ENCODE results near the gene LPCAT2. TPM values are rescaled to one million over a fixed set of nuclear protein-coding genes. Genes with fewer than 3 reads are reported as not detected.

The LPCAT2 gene
- total RNA-seq, 3 donors from 2014 or later: 0.18 to 1.5 (median 0.79) TPM

GRCh38 chr16:55505333-55506015, 3.4 kb upstream of the LPCAT2 start:
- peaks cover 6% of the 10 kb centered on the region for H3K4me1 Mint-ChIP-seq (ENCODE audit: low read depth)

GRCh38 chr16:55506083-55506482, 2.8 kb upstream of the LPCAT2 start:
- H3K4me1 Mint-ChIP-seq (ENCODE audit: low read depth): peaks cover 6% of the 10 kb centered on the region
- no peaks in the 10 kb centered on the region for H3K36me3 Mint-ChIP-seq (ENCODE audit: insufficient read depth)
- DNase-seq (no peak), ATAC-seq (no peak)
- no peaks in the 10 kb centered on the region for H3K9me3 Mint-ChIP-seq
- H3K27me3 Mint-ChIP-seq (ENCODE audit: low read depth): peaks cover 22% of the 10 kb centered on the region
- no peak overlapping the region for H3K4me3 Mint-ChIP-seq

More at GRCh38 chr16:55505333-55506015, 3.4 kb upstream of the LPCAT2 start:
- Mint-ChIP-seq H3K36me3 (ENCODE audit: insufficient read depth) (no peaks in the 10 kb centered on the region), H3K27me3 (ENCODE audit: low read depth) (peaks cover 21% of the 10 kb centered on the region), H3K4me3 (no peak overlapping the region), H3K9me3 (no peaks in the 10 kb centered on the region)
- DNase-seq: no peak
- no peak for ATAC-seq

- H3K4me1 Mint-ChIP-seq (ENCODE audit: low read depth): peaks cover 6% of the 10 kb centered on the region
- no peak for DNase-seq
- no peaks in the 10 kb centered on the region for H3K9me3 Mint-ChIP-seq
- no peak for ATAC-seq
- H3K27me3 Mint-ChIP-seq (ENCODE audit: low read depth): peaks cover 23% of the 10 kb centered on the region
- H3K4me3 Mint-ChIP-seq: no peak overlapping the region
- H3K36me3 Mint-ChIP-seq (ENCODE audit: insufficient read depth): no peaks in the 10 kb centered on the region
These were observed 2.2 kb upstream of the LPCAT2 start for GRCh38 chr16:55506708-55507107.

- Mint-ChIP-seq H3K4me3 (peak overlapping the region; percentile 56), H3K36me3 (ENCODE audit: insufficient read depth) (no peaks in the 10 kb centered on the region), H3K4me1 (ENCODE audit: low read depth) (peaks cover 6% of the 10 kb centered on the region), H3K27me3 (ENCODE audit: low read depth) (peaks cover 29% of the 10 kb centered on the region), H3K9me3 (peaks cover 9% of the 10 kb centered on the region)
- DNase-seq: no peak
- ATAC-seq: no peak
These were observed 476 bp upstream of the LPCAT2 start for GRCh38 chr16:55508271-55508921.

DNA sequence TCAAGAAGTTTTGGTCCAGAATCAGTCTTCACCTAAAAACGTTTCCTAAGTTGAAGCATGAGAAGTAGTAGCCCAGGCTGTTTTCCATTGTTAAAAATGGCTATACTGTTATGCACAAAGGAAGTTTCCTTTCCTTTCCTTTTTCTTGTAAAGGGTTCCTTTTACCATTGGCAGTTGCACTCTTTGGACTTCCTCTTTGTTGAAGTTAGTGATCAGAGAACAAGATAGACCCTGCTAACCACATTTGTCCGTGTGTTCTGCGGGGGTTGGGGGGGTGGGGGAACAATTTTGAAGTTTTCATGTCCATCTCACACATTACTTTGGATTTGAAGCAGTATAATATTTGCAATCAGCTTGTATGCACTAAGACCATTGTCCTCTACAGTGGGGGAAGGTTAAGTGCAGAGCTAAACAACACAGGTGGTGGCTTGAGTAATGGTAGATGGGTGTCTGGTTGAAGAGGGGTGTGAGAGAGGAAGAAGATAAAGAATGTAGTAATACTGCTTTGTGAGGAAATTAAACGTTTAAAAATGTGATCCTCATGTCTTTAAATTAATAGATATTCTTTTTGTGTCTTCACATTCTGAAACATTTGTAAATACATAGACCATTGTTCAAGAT, 1.4 kb downstream of the LPCAT2 start:
- no peak overlapping the region for H3K4me3 Mint-ChIP-seq
- H3K27me3 Mint-ChIP-seq (ENCODE audit: low read depth): peaks cover 29% of the 10 kb centered on the region
- H3K9me3 Mint-ChIP-seq: peaks cover 9% of the 10 kb centered on the region
- DNase-seq (no peak), ATAC-seq (no peak)
- H3K36me3 Mint-ChIP-seq (ENCODE audit: insufficient read depth): no peaks in the 10 kb centered on the region
- peaks cover 6% of the 10 kb centered on the region for H3K4me1 Mint-ChIP-seq (ENCODE audit: low read depth)

DNA sequence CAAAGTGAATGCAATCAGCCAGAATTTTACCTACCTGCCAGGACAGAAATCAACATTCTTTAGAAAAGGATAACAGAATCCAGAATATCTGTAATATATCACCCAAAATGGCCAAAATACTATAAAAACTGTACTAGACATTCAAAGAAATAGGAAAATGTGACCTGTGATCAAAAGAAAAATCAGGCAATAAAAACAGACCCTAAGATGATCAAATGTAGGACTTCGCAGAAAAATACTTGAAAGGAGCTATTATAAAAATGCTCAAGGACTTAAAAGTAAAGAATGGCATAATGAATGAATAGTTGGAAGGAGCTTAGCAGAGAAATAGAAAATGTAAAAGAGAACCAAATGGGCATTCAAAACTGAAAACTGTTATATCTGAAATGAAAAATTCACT, 4.1 kb downstream of the LPCAT2 start:
- Mint-ChIP-seq H3K9me3 (peaks cover 9% of the 10 kb centered on the region), H3K4me1 (ENCODE audit: low read depth) (peaks cover 6% of the 10 kb centered on the region), H3K36me3 (ENCODE audit: insufficient read depth) (no peaks in the 10 kb centered on the region), H3K27me3 (ENCODE audit: low read depth) (peaks cover 21% of the 10 kb centered on the region), H3K4me3 (no peak overlapping the region)
- ATAC-seq: no peak
- no peak for DNase-seq

DNA sequence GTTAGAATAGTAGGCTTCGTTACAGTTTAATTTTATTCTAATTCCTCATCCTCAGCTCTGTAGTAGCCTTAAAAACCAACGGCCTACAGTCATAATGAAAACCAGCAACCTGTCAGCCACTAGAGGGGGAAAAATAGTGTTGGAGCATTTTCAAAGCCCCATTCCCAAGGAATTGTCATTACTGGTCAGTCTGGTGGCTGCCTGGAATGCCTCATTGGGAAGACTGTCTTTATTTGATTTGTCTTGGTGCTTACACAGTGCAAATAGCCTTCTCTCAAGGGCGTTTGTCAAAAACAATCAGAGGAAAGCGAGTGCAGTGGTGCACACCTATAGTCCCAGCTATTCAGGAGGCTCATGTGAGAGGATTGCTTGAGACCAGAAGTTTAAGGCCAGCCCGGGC, 4.7 kb downstream of the LPCAT2 start:
- DNase-seq: no peak
- no peak for ATAC-seq
- Mint-ChIP-seq H3K36me3 (ENCODE audit: insufficient read depth) (no peaks in the 10 kb centered on the region), H3K4me3 (no peak overlapping the region), H3K9me3 (peaks cover 9% of the 10 kb centered on the region), H3K4me1 (ENCODE audit: low read depth) (peaks cover 6% of the 10 kb centered on the region), H3K27me3 (ENCODE audit: low read depth) (peaks cover 17% of the 10 kb centered on the region)

DNA sequence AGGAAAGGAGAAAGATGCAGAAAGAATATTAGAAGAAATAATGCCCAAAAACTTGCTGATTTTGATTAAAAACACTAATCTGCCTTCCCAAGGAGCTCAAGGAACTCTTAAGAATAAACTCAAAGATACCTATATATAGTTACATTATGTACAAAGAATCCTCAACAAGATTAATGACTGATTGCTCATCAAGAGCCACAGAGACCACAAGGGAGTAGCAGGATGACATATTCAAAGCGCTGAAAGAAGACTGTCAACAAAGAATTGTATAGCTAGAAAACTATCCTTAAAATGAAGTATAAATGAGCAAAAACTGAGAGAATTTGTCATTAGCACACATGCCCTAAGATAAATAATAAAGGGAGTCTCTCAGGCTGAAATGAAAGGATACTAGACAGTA, 6.2 kb downstream of the LPCAT2 start:
- H3K9me3 Mint-ChIP-seq: peaks cover 14% of the 10 kb centered on the region
- H3K27me3 Mint-ChIP-seq (ENCODE audit: low read depth): peaks cover 9% of the 10 kb centered on the region
- no peaks in the 10 kb centered on the region for H3K36me3 Mint-ChIP-seq (ENCODE audit: insufficient read depth)
- H3K4me3 Mint-ChIP-seq: no peak overlapping the region
- no peaks in the 10 kb centered on the region for H3K4me1 Mint-ChIP-seq (ENCODE audit: low read depth)
- ATAC-seq: no peak
- no peak for DNase-seq

- H3K36me3 Mint-ChIP-seq (ENCODE audit: insufficient read depth): no peaks in the 10 kb centered on the region
- no peaks in the 10 kb centered on the region for H3K4me1 Mint-ChIP-seq (ENCODE audit: low read depth)
These were observed 12.9 kb downstream of the LPCAT2 start for GRCh38 chr16:55521792-55522191.

DNA sequence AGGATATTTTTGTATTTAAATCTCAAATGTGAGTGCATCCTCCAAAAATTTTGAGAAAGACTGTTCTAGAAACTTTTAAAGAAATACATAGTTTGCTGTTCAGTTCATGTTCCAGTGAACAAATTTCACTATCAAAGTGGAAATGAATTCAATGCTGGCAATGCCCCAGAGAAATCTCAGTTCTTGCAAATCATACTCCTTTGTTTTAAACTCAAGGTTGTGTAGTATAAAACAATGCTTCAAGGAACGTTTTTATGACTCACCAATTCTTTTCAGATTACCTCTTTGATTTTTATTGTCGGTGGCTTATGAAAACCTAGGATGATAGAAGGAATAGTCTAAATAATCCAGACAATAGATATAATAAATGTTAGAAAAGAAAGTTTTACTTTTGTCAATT, 17.6 kb downstream of the LPCAT2 start:
- ATAC-seq (no peak), DNase-seq (no peak)
- Mint-ChIP-seq H3K4me3 (no peak overlapping the region), H3K27me3 (ENCODE audit: low read depth) (peaks cover 7% of the 10 kb centered on the region), H3K36me3 (ENCODE audit: insufficient read depth) (no peaks in the 10 kb centered on the region), H3K4me1 (ENCODE audit: low read depth) (no peaks in the 10 kb centered on the region), H3K9me3 (peaks cover 9% of the 10 kb centered on the region)

More at GRCh38 chr16:55521792-55522191, 12.9 kb downstream of the LPCAT2 start:
- ATAC-seq (no peak), DNase-seq (no peak)
- no peaks in the 10 kb centered on the region for H3K27me3 Mint-ChIP-seq (ENCODE audit: low read depth)
- H3K9me3 Mint-ChIP-seq: peaks cover 15% of the 10 kb centered on the region
- H3K4me3 Mint-ChIP-seq: no peak overlapping the region

GRCh38 chr16:55527885-55528284, 19.0 kb downstream of the LPCAT2 start:
- DNase-seq (no peak), ATAC-seq (no peak)
- peaks cover 7% of the 10 kb centered on the region for H3K27me3 Mint-ChIP-seq (ENCODE audit: low read depth)
- no peak overlapping the region for H3K4me3 Mint-ChIP-seq
- H3K9me3 Mint-ChIP-seq: no peaks in the 10 kb centered on the region
- H3K36me3 Mint-ChIP-seq (ENCODE audit: insufficient read depth): no peaks in the 10 kb centered on the region
- no peaks in the 10 kb centered on the region for H3K4me1 Mint-ChIP-seq (ENCODE audit: low read depth)

DNA sequence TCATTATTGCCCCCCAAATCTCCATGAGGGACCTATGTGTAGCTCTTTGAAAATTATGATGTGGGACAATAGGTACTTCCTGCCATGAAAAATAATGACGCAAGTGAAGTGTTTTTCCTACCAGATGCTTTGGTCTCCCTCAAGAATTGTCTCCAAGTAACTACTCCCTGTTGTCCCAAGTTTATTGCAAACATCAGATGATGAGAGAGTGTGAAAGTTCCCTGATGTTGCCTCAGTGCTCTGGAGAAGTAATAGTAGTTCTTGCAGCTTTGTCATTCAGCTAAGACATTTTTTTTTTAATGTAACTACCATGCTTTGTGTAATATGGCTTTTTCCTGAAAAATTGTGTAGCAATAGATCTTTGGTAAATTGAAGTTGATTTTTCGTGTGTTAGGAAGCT, 20.1 kb downstream of the LPCAT2 start:
- ATAC-seq (no peak), DNase-seq (no peak)
- Mint-ChIP-seq H3K4me1 (ENCODE audit: low read depth) (no peaks in the 10 kb centered on the region), H3K27me3 (ENCODE audit: low read depth) (peaks cover 7% of the 10 kb centered on the region), H3K9me3 (no peaks in the 10 kb centered on the region), H3K36me3 (ENCODE audit: insufficient read depth) (no peaks in the 10 kb centered on the region), H3K4me3 (no peak overlapping the region)

DNA sequence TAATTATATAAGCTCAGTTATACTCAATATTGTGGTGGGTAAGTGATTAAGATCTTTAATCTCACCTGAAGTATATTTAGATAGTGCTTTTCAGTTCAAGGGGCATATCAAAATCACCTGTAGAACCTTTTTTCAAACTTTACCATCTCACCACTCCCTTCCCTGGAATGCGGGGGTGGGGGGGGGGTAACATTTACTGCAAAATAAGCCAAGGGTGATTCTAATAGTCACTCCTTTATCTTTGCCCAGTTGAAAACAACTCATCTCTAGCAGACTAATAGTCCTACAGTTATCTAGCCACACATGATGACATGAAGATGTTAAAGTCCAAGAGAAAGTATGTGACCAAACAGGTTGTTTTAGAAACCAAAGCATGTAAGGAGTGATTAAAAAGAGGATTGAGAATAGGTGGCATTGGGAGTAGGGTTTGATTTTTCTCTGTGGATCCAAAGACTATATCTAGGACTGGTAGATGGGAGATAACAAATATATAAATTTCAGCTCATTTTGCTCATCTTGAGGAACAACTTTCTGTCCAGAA, 21.5 kb downstream of the LPCAT2 start:
- Mint-ChIP-seq H3K36me3 (ENCODE audit: insufficient read depth) (no peaks in the 10 kb centered on the region), H3K9me3 (no peaks in the 10 kb centered on the region), H3K4me1 (ENCODE audit: low read depth) (no peaks in the 10 kb centered on the region), H3K27me3 (ENCODE audit: low read depth) (peaks cover 7% of the 10 kb centered on the region), H3K4me3 (no peak overlapping the region)
- DNase-seq (no peak), ATAC-seq (no peak)

GRCh38 chr16:55532227-55532626, 23.4 kb downstream of the LPCAT2 start:
- H3K4me1 Mint-ChIP-seq (ENCODE audit: low read depth): no peaks in the 10 kb centered on the region
- DNase-seq (no peak), ATAC-seq (no peak)
- H3K36me3 Mint-ChIP-seq (ENCODE audit: insufficient read depth): no peaks in the 10 kb centered on the region
- H3K9me3 Mint-ChIP-seq: no peaks in the 10 kb centered on the region
- H3K4me3 Mint-ChIP-seq: no peak overlapping the region
- H3K27me3 Mint-ChIP-seq (ENCODE audit: low read depth): peaks cover 10% of the 10 kb centered on the region

- DNase-seq (no peak), ATAC-seq (no peak)
- H3K4me3 Mint-ChIP-seq: no peak overlapping the region
- no peaks in the 10 kb centered on the region for H3K4me1 Mint-ChIP-seq (ENCODE audit: low read depth)
- H3K27me3 Mint-ChIP-seq (ENCODE audit: low read depth): peaks cover 4% of the 10 kb centered on the region
- no peaks in the 10 kb centered on the region for H3K36me3 Mint-ChIP-seq (ENCODE audit: insufficient read depth)
- H3K9me3 Mint-ChIP-seq: no peaks in the 10 kb centered on the region
These were observed 25.9 kb downstream of the LPCAT2 start for GRCh38 chr16:55534756-55535155.

Data from activated T-cell treated with anti-CD3 and anti-CD28 coated beads, Interleukin-2, amount 50 U/mL, for 4 hours (primary cell).